ENCODE data around the gene SLC25A11. TPM values are rescaled to one million over a fixed set of nuclear protein-coding genes. Genes with fewer than 3 reads are reported as not detected.

The SLC25A11 gene
- total RNA-seq, 2 donors from 2014 or later, result 23.7 to 33.2 TPM

DNA sequence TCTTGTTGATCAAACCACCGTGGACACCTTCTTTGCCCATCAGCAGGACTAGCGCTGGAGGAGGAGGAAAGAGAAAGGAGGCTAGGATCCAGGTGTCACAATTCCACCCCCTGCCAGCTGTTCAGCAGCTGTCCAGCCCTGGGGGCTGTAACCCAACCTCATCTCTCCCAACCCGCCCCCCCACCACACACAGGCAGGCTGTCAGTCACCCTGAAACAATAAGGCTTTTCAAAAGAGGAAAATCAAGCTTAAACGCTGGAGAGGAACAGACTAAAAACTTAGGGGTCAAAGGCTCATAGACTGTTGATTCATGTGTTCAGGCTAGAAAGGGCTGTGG lies 6.1 kb upstream of the SLC25A11 start:
- 28 to 32% methylated on average over 4 of the region's 4 CpGs for WGBS, 2 donors
- no peak overlapping the region for H3K4me3 ChIP-seq
- no peaks in the 10 kb centered on the region for H3K9me3 ChIP-seq
- H3K27ac ChIP-seq, result peak overlapping the region in 3 of 4 donors; percentile 13 to 99 (median 37)
- no peaks in the 10 kb centered on the region for H3K27me3 ChIP-seq
- peaks cover 45% of the 10 kb centered on the region for H3K4me1 ChIP-seq
- ATAC-seq, result no peak
- peaks cover 0 to 4% of the 10 kb centered on the region in 2 donors for H3K36me3 ChIP-seq (replicated peaks in 1 of 2; ENCODE audit: insufficient read depth in 1 of 2, low read depth in 2 of 2)
- intact Hi-C loops (cut with DNase I), result no loop called here
- TF ChIP-seq POLR2A (IDR thresholded peaks at IDR 0.05), result no peak
- TF ChIP-seq, protein P1, sequence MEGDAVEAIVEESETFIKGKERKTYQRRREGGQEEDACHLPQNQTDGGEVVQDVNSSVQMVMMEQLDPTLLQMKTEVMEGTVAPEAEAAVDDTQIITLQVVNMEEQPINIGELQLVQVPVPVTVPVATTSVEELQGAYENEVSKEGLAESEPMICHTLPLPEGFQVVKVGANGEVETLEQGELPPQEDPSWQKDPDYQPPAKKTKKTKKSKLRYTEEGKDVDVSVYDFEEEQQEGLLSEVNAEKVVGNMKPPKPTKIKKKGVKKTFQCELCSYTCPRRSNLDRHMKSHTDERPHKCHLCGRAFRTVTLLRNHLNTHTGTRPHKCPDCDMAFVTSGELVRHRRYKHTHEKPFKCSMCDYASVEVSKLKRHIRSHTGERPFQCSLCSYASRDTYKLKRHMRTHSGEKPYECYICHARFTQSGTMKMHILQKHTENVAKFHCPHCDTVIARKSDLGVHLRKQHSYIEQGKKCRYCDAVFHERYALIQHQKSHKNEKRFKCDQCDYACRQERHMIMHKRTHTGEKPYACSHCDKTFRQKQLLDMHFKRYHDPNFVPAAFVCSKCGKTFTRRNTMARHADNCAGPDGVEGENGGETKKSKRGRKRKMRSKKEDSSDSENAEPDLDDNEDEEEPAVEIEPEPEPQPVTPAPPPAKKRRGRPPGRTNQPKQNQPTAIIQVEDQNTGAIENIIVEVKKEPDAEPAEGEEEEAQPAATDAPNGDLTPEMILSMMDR (IDR thresholded peaks at IDR 0.05), result no peak
- DNase-seq, result no peak

DNA sequence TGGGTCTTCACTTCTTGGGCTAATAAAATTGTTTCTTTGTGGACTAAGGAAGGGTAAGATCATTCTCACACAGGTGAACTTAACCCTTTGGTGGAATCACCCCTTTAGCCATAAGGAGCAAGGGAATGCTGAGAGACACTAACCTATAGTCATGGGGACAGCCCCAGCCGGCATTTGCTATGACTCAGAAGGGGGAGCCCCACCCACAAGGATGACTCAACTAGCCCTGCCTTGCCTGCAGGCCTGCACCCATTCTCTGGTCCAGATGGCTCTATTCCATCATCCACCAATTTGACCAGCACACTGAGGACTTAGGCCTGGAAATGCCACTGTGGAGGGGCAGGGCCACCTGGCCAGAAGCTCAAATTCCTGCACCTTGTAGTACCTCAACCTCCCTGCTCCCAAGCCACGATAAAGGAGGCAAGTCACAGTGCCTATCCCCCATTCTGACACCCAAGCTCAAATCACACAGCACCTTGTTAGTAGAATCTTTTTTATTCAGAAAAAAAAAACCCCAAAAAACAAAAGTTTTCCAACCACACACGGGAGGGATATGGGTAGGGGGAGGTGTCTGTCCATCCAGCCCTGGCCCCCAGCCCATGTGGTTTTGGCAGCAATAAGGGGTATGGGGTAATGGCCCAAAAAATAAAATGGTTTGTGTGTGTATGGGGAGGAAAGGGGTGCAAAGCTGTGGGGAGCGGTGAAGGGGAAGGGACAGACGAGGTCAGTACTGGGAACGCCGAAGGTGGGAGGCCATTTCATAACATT lies 5.5 kb upstream of the SLC25A11 start:
- DNase-seq (peak; percentile 66 to 87 (median 76)), ATAC-seq (no peak)
- Histone ChIP-seq H3K27me3 (no peaks in the 10 kb centered on the region), H3K4me1 (peaks cover 42% of the 10 kb centered on the region), H3K27ac (peak overlapping the region; percentile 4 to 99 (median 32)), H3K9me3 (no peaks in the 10 kb centered on the region), H3K36me3 (replicated peaks in 1 of 2; ENCODE audit: insufficient read depth in 1 of 2, low read depth in 2 of 2) (peaks cover 0 to 4% of the 10 kb centered on the region in 2 donors), H3K4me3 (no peak overlapping the region)
- TF ChIP-seq, protein P1 (IDR thresholded peaks at IDR 0.05), result no peak
- no peak for TF ChIP-seq POLR2A (IDR thresholded peaks at IDR 0.05)
- intact Hi-C loops (cut with DNase I), result no loop called here
- WGBS, 2 donors, result 49 to 68% methylated on average over 6 to 7 of the region's 7 CpGs

DNA sequence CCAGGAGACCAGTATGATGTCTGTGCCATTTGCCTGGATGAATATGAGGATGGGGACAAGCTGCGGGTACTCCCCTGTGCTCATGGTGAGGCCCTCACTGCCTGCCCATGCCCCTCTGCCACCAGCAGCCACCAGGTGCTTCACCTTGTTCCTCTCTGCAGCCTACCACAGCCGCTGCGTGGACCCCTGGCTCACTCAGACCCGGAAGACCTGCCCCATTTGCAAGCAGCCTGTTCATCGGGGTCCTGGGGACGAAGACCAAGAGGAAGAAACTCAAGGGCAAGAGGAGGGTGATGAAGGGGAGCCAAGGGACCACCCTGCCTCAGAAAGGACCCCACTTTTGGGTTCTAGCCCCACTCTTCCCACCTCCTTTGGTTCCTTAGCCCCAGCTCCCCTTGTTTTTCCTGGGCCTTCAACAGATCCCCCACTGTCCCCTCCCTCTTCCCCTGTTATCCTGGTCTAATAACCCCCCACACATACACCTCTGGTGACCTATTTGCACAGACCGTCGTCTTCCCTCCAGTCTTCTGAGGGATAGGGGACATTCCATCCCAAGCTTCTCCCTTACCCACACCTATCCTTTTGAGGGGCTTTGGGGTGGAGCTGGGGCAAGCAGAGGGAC lies 4.8 kb upstream of the SLC25A11 start:
- no peaks in the 10 kb centered on the region for H3K9me3 ChIP-seq
- peak overlapping the region; percentile 4 to 99 (median 32) for H3K27ac ChIP-seq
- no peak for ATAC-seq
- peaks cover 38% of the 10 kb centered on the region for H3K4me1 ChIP-seq
- 49 to 59% methylated on average over 5 to 8 of the region's 8 CpGs for WGBS, 2 donors
- intact Hi-C loops (cut with DNase I), result no loop called here
- H3K4me3 ChIP-seq, result no peak overlapping the region
- H3K36me3 ChIP-seq (replicated peaks in 1 of 2; ENCODE audit: insufficient read depth in 1 of 2, low read depth in 2 of 2), result peaks cover 0 to 4% of the 10 kb centered on the region in 2 donors
- DNase-seq, result no peak
- H3K27me3 ChIP-seq, result no peaks in the 10 kb centered on the region
- TF ChIP-seq, protein P1 (IDR thresholded peaks at IDR 0.05), result no peak
- TF ChIP-seq POLR2A (IDR thresholded peaks at IDR 0.05), result no peak

DNA sequence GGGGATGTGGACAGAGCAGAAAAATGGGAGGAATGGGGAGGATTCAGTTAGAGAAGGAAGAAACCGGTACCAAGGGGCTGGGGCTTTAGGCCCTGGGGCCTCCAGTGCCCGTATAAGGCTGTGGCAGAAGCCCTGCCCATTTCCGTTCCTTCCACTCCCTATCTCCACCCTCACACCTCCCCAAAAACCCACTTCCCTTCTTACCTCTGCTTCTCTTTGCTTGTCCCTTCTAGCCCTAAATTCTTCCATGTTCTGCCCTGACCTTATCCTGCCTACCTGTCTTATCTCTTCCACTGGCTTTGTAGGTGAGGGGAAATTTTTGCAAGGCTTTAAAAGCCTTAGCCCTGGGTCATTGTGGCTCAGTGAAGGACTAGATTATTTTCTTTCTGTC lies 4.3 kb upstream of the SLC25A11 start:
- 65 to 81% methylated on average over 3 of the region's 3 CpGs for WGBS, 2 donors
- DNase-seq (no peak), ATAC-seq (no peak)
- Histone ChIP-seq H3K4me1 (peaks cover 38% of the 10 kb centered on the region), H3K27me3 (no peaks in the 10 kb centered on the region), H3K4me3 (no peak overlapping the region), H3K27ac (peak overlapping the region in 2 of 4 donors; percentile 37 to 99), H3K36me3 (replicated peaks in 1 of 2; ENCODE audit: insufficient read depth in 1 of 2, low read depth in 2 of 2) (peaks cover 0 to 4% of the 10 kb centered on the region in 2 donors), H3K9me3 (no peaks in the 10 kb centered on the region)
- intact Hi-C loops (cut with DNase I), result no loop called here
- TF ChIP-seq, protein P1 (IDR thresholded peaks at IDR 0.05), result no peak
- TF ChIP-seq POLR2A (IDR thresholded peaks at IDR 0.05), result peak in 1 of 3 donors; percentile 12
